Globus pallidus (tissue), 1 donor: ENCODE data around the gene CHST12.
"Not testable (repeated sequence)": the region's sequence is repeated elsewhere in the genome, so short reads cannot be mapped to it uniquely, and the experiment has no call there.

Experiments
- DNase-seq: peaks from one replicate; pipeline ENCODE4 v3.0.0-alpha.2; 2015; ENCODE audit warnings: low spot score

CHST12 gene

DNA sequence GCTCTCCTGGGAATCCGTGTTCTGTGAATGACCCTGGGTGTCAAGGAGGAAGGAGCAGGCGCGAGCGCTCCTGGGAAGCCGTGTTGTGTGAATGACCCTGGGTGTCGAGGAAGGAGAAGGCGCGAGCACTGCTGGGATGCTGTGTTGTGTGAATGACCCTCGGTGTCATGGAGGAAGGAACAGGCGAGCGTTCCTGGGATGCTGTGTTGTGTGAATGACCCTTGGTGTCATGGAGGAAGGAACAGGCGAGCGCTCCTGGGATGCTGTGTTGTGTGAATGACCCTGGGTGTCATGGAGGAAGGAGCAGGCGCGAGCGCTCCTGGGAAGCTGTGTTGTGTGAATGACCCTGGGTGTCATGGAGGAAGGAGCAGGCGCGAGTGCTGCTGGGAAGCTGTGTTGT, 25.3 kb upstream of the CHST12 start:
- not testable (repeated sequence) for DNase-seq

- no peak for DNase-seq
These were observed 24.2 kb upstream of the CHST12 start for GRCh38 chr7:2379161-2379560.

GRCh38 chr7:2379821-2380450, 23.5 kb upstream of the CHST12 start:
- no peak for DNase-seq

DNA sequence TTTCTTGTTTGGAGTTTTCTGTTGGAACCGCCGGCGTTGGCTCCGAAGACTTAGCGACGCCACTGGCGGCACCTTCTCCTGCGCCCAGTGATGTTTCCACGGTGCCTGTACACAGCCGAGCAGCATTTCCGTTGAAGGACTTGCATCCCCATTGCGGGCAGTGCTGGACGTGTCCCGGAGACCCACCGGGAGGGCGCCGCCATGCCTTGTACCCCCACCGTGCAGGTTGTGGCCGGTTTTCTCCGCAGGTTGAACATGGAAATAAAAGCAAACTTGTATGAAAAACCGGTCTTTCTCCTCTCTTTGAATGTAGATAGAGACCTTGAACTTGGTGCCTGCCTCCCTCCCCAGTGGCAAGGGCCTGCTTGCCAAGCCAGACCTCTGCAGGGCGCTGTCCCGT, 22.9 kb upstream of the CHST12 start:
- DNase-seq: no peak

DNA sequence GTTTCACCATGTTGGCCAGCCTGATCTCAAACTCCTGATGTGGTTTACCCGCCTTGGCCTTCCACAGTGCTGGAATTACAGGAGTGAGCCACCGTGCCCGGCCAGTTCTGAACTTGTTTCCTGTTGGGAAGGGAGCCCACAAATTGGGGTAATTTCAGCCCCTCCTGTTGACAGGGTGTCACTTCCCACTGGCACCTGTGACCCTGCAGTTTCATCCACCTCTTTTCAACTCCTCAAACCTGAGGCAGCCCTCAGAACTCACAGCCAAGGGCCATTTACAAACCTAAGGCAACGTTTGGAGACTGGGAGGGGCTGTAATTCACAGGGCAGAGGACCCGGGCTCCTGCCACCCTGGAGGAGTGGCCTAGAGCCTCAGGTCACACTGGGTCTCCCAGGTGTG, 22.2 kb upstream of the CHST12 start:
- no peak for DNase-seq

DNA sequence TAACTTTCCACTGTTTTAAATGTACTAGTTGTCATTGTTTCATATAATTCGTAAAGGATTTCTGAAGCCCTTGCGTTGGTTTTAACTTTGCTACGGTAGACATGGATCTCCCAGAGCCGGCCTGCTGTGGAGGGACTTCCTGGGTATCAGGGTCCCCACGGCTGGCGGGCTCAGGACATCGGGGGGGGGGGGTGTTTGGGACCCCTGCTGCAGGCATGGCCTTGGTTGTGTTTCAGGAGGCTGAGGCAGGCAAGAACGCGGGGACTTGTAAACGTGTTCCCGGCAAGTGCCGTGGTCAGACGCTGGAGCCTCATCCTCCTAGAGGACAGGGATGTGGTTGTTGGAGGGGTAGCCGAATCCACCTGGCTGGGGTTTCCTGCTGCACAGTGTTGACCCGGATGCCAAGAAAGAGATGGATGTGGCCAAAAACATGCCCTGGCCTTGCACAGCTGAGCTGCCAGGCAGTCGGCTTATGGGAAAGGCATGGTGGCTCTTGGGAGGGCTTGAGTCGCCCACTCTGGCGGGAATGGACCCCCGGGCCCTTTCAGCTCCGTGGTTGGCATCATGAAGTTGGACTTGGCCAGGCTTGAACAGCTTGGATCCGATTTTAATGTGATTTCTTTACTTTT, 21.4 kb upstream of the CHST12 start:
- DNase-seq: no peak

DNA sequence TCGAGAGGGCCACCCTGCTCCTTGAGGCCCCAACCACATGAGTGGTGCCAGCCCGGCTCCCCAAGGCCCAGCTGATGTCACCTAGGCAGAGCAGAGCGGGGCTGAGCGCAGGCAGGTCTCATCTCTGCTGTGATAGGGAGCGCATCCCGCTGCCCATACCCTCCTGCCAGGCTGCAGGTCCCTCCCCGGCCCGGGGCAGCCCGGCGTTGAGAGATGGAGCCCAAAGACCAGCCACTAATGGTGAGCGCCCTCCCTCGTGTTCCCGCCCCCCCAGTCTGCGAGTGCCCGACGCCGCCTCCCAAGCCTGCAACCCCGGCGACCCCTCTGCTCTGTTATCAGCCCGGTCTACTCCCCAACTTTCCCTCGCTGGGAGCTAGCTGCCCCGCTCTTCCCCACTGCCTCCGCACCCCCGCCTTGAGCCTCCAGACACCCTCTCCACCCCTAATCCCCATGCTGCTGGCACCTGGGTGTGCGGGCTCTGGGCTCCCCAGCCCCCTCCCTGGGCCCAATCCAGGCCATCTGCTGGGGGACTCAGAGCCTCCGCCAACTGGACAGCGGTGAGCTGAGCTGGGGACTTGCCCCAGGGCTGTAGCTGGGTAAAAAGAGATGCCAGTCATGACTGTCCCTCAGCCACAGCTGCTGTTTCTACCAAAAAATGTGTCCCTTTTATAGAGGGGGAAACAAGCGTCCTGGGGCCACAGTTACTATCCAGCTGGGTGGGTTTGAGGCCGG, 19.7 kb upstream of the CHST12 start:
- no peak for DNase-seq

DNA sequence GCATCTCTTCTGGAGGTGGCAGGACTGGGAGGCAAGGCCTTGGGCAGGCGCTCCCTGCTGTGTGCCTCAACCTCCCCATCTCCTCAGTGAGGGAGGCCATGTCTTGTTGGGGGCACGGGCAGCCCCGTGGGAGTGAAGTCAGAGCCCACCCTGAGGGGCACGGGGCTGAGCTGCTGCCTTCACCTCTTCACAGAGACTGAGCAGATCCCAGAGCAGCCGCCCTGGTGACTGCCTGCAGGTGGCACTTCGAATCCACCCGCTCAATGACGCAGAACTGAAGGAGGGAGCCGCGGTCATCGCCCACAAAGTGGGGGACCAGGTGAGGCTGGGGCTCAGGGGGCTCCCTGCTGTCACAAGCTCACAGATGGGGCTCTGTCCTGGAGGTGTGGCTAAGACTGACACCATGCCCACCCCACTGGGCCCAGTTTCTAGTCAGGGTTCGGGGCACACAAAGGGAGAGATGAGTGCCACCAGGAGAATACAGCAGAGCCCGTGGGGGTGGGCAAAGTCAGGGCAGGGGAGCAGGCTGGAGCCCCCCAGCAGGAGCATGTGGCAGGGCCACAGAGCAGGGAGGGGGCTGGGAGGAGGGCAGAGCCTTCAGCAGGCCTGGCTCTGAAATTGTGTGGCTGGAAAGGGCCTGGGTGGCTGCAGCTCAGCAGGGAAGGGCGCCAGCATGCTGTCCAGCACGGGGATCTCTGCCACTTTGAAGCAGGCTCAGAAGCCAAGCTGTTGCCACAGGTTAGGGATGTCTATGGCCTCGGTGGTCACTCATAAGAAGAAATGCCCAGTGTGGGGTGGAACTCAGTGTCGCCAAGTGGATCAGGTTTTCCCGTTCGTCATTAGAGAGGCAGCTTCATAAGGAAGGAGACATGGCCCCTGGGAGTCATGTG, 18.8 kb upstream of the CHST12 start:
- DNase-seq: no peak

- not testable (repeated sequence) for DNase-seq
These were observed 17.3 kb upstream of the CHST12 start for GRCh38 chr7:2386122-2386521.

DNA sequence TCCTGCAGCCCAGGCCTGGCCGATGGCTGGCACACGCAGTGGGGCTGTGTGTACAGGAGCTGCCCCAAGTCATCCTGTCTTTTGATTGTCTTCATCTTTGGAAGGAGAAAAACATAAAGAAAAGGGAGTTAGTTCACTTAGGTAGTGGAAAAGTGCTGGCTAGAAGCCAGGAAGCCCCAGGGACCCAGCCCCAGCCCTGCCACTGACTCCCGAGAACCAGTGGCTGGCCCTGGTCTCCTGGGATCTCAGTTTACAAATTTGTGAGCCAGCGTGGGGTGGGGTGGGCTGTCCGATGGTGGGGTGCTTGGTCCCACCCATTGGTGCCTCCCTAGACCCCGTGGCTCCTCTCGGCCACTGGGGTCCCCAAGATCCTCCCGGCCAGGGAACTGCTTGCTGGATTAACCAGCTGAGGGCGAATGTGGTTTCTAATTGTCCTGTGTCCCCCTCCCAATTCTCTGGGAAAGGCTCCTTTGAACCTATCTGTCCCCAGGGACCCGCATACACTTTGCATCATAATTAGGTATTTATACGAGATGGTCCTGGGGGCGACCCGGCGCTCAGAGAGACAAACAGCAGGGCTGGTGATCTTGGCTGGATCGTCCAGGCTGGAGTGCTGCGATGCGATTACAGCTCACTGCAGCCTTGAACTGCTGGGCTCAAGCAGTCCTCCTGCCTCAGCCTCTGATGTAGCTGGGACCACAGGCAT, 16.3 kb upstream of the CHST12 start:
- DNase-seq: no peak

DNA sequence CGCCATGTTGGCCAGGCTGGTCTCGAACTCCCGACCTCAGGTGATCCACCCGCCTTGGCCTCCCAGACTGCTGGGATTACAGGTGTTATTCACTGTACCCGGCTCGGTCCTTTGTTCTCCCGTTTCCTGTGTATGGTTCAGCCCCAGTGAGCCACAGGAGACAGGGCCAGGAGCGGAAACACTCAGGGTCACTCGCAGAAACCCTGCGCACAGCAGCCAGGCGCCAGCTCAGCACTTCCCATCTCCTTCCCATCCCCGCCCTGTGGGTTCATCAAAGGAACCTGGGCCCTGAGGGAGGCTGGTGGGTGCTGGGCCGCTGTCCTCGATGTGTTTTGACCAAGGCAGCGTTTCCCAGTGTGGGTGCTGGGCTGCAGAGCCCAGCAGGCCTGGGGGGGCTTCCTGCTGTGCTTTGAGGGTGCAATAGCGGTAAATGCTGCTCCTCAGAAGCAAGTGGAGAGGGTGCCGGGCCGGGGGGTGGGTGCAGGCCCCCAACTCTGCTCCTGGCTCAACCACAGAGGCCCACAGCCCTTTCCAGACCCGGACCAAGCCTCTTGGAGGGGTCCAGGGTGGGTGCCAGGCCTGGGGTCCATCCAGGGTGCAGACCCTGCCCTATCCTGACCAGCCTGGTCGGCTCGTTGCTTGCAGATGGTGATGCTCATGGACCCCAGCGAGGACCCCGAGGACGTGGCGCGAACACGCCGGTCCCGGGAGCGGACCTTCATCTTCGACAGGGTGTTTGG, 15.3 kb upstream of the CHST12 start:
- no peak for DNase-seq

DNA sequence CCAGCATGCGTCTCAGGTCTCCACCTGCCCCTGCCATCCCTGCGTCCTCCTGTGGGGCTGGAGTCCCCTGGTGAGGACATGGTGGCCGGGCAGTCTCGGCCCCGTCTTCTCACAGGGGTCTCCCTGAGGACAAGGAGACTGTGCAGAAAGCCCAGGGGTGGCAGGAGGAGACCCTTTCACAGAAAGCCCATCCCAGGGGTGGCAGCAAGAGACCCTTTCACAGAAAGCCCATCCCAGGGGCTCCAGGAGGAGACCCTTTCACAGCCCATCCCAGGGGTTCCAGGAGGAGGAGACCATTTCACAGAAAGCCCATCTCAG, 14.8 kb upstream of the CHST12 start:
- DNase-seq: no peak

GRCh38 chr7:2390020-2390816, 13.2 kb upstream of the CHST12 start:
- peak; percentile 75 for DNase-seq

GRCh38 chr7:2393706-2394105, 9.7 kb upstream of the CHST12 start:
- DNase-seq: no peak

GRCh38 chr7:2394566-2395082, 8.8 kb upstream of the CHST12 start:
- no peak for DNase-seq

DNA sequence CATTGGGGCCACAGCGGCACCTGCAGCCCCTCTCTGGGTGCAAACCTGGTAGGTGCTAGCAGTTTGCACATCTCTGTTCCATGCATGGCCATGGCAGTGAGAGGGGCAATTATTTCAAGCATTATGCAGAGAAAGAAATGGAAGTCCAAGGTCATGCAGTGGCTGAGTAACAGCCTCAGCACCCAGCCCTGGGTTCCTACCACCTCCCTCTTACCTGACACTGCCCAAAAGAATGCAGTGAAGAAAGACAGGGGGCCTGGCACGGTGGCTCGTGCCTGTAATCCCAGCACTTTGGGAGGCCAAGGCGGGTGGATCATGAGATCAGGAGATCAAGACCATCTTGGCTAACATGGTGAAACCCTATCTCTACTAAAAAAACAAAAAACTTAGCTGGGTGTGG, 4.9 kb upstream of the CHST12 start:
- DNase-seq: no peak

DNA sequence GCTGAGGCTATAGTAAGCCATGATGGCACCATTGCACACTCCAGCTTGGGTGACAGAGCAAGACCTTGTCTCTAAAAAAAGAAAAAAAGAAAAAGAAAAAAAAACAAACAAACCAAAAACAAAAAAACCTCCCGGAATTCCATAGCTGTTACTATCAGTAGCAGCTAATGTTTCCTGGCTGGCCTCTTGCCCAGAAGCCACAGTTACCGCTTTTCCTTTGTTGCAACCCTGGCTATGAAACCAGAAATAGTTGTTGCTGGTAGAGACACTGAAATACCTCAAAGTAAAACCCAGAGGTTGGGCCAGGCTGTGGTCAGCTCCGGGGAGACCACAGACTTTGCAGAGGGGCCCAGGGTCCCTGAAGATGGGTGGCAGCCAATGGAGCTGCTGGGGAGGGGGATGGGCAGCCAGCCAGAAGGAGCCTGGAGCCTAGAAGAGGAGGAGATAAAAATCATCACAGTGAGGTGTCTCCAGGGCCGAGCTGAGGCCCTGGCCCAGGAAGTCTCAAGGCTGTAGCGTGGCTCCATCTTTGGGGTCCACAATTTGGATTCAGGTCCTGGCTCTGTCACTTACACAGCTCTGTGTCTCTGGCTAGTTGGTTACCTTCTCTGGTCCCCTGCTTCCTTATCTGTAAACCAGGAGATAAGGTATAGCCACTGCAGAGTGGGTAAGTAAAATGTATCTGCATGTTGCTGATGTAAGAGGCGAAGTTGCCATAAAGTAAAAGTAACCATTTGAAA, 3.4 kb upstream of the CHST12 start:
- peak; percentile 47 for DNase-seq

GRCh38 chr7:2402687-2403013, 761 bp upstream of the CHST12 start:
- DNase-seq: no peak
